ENCODE data around the gene TMF1.

DNA sequence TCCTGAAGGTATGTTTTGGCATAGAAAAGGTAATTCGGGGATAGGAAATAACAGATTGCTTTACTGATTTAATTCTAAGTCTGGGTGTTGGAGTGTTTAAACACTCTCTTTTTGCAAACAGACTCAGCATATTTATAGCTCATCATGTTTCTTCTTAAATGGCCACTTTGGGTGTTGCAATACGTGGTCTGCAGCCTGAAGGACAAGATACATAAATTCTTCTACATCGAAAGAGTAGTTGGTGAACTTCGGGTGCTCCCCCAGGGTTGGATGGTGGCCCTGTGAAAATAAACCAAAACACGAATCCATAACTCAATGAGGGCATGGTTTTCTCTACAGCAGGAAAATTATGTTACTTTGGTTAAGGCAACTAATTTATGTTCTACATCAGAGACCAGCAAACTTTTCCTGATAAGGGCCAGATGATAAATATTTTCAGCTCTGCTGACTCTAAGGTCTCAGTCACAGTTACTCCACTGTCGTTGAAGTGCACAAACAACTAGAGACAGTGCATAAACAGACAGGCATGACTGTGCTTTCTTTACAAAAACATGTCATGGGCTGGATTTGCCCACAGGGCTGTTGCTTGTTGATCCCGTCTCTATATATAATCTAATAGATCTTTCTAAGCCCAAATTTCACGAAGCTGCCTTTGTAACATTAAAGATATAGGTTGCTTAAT, 74.5 kb downstream of the TMF1 start:
- TF ChIP-seq TAF1 (IDR thresholded peaks at IDR 0.05; ENCODE audit: low read depth, low read length) (no peak), POLR2A (IDR thresholded peaks at IDR 0.05; ENCODE audit: low read depth, low read length) (no peak), POLR2AphosphoS5 (IDR thresholded peaks at IDR 0.05; ENCODE audit: low read depth, low read length) (no peak), PAX5 (IDR thresholded peaks at IDR 0.05; ENCODE audit: insufficient read depth, low read length, severe bottlenecking) (no peak), SPI1 (IDR thresholded peaks at IDR 0.05; ENCODE audit: low read depth, low read length) (no peak)
